Sigmoid colon (tissue), 7 donors: ENCODE data around the gene BCKDK. TPM values are rescaled to one million over a fixed set of nuclear protein-coding genes. Genes with fewer than 3 reads are reported as not detected.

Source experiments
- DNase-seq: peaks from one replicate; pipeline ENCODE4 v3.0.0-alpha.2; 2019
- H3K27ac ChIP-seq, 4 donors: fragments of 200-600 bp; sonication (generic); one replicate each; pipeline ENCODE4 v1.5.1; 2016 to 2019; ENCODE audit warnings: mild to moderate bottlenecking in 1 of 4
- H3K27me3 ChIP-seq, 3 donors: fragments of 200-600 bp; sonication (generic); one replicate each; pipeline ENCODE4 v1.5.1; 2019; ENCODE audit warnings: mild to moderate bottlenecking in 1 of 3
- H3K36me3 ChIP-seq, 4 donors: fragments of 200-600 bp; sonication (generic); one replicate each; pipeline ENCODE4 v1.5.1; 2016 to 2019
- H3K4me1 ChIP-seq, 4 donors: fragments of 200-600 bp; sonication (generic); one replicate each; pipeline ENCODE4 v1.5.1; 2017 to 2019
- H3K4me3 ChIP-seq, 4 donors: fragments of 200-600 bp; sonication (generic); one replicate each; pipeline ENCODE4 v1.5.1; 2017 to 2019; ENCODE audit warnings: mild to moderate bottlenecking in 2 of 4, moderate library complexity in 1 of 4
- H3K9me3 ChIP-seq, 4 donors: fragments of 200-600 bp in 3 of 4; sonication (generic) in 3 of 4; one replicate each; pipeline versions ENCODE4 v1.5.1 to v1.6.1; 2013 to 2019
- EP300 ChIP-seq, 4 donors: sonication (generic); formaldehyde crosslinking; IDR thresholded peaks; one replicate each; pipeline ENCODE4 v1.6.1; 2017; ENCODE audit warnings: antibody characterized with exemption in 4 of 4
- POLR2A ChIP-seq, 2 donors: fragments of 450-650 bp; IDR thresholded peaks; one replicate each; pipeline ENCODE4 v1.6.1; 2016; ENCODE audit warnings: antibody characterized with exemption in 2 of 2, mild to moderate bottlenecking in 2 of 2, moderate library complexity in 2 of 2
- POLR2AphosphoS5 ChIP-seq, 4 donors: sonication (generic); formaldehyde crosslinking; IDR thresholded peaks; one replicate each; pipeline ENCODE4 v1.6.1; 2017; ENCODE audit warnings: antibody characterized with exemption in 4 of 4
- WGBS, 2 donors: extraction: QIAGEN DNeasy Blood & Tissue Kit; methylation state at CpG; one replicate each; pipeline ENCODE4 v1.1.7; 2013; 5-methylcytosine and 5-hydroxymethylcytosine counted together
- intact Hi-C: fragments of 100-400 bp; cut with DNase I; formaldehyde crosslinking; loops from one replicate; pipeline ENCODE4 v1.15.1; 2023
- polyA plus RNA-seq, 3 donors: library from polyadenylated mRNA; stranded (reverse); fragments of 200-250 nt; gene quantifications; one replicate each; pipeline ENCODE4 v1.2.3, GENCODE V29; 2013
- total RNA-seq, 4 donors: library from RNA; depleted of rRNA; stranded (reverse); fragments of >200 nt; gene quantifications; one replicate each; pipeline ENCODE4 v1.1.0, GENCODE V29; 2016
- TF ChIP-seq, protein P1 (sequence below), 4 experiments: fragments of 450-650 bp in 3 of 4; fragments of 200-600 bp in 1 of 4; IDR thresholded peaks; one replicate each; pipeline ENCODE4 v1.5.1; 2016 to 2019; ENCODE audit warnings: antibody characterized with exemption in 4 of 4, mild to moderate bottlenecking in 3 of 4, moderate library complexity in 2 of 4
- donor health status: healthy with polysubstance abuse.
- donor health status: Bipolar disorder and iron deficiency.
- donor health status: healthy.

Gene BCKDK
- total and polyA plus RNA-seq, 7 donors = 21.6 to 42.7 (median 33.2) TPM

- Histone ChIP-seq H3K9me3 (no peaks in the 10 kb centered on the region), H3K27me3 (no peaks in the 10 kb centered on the region), H3K27ac (no peak overlapping the region), H3K36me3 (peaks cover 42 to 53% (median 50%) of the 10 kb centered on the region in 4 donors), H3K4me1 (peaks cover 0 to 31% (median 27%) of the 10 kb centered on the region in 4 donors), H3K4me3 (no peak overlapping the region)
- 79 to 85% methylated on average over 16 of the region's 16 CpGs for WGBS, 2 donors
- TF ChIP-seq POLR2AphosphoS5 (IDR thresholded peaks at IDR 0.05) = no peak
- TF ChIP-seq EP300 (IDR thresholded peaks at IDR 0.05) = no peak
- no peak for TF ChIP-seq POLR2A (IDR thresholded peaks at IDR 0.05)
- peak; percentile 58 for DNase-seq
- intact Hi-C loops = no loop called here
These were observed 31.9 kb upstream of the BCKDK start for GRCh38 chr16:31076319-31076718.

DNA sequence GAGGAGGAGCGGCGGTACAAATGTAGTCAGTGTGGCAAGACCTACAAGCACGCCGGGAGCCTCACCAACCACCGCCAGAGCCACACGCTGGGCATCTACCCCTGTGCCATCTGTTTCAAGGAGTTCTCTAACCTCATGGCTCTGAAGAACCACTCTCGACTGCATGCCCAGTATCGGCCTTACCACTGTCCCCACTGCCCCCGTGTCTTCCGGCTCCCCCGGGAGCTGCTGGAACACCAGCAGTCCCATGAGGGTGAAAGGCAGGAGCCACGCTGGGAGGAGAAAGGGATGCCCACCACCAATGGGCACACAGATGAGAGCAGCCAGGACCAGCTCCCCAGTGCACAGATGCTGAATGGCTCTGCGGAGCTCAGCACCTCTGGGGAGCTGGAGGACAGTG, 31.2 kb upstream of the BCKDK start:
- Histone ChIP-seq H3K4me3 (no peak overlapping the region), H3K4me1 (peaks cover 0 to 25% (median 22%) of the 10 kb centered on the region in 4 donors), H3K27me3 (no peaks in the 10 kb centered on the region), H3K27ac (no peak overlapping the region), H3K9me3 (no peaks in the 10 kb centered on the region), H3K36me3 (peaks cover 42 to 59% (median 51%) of the 10 kb centered on the region in 4 donors)
- no peak for DNase-seq
- WGBS, 2 donors = 97% methylated on average over 13 of the region's 13 CpGs
- intact Hi-C loops = no loop called here
- TF ChIP-seq POLR2AphosphoS5 (IDR thresholded peaks at IDR 0.05) (no peak), POLR2A (IDR thresholded peaks at IDR 0.05) (no peak), EP300 (IDR thresholded peaks at IDR 0.05) (no peak)
- TF ChIP-seq, protein P1, sequence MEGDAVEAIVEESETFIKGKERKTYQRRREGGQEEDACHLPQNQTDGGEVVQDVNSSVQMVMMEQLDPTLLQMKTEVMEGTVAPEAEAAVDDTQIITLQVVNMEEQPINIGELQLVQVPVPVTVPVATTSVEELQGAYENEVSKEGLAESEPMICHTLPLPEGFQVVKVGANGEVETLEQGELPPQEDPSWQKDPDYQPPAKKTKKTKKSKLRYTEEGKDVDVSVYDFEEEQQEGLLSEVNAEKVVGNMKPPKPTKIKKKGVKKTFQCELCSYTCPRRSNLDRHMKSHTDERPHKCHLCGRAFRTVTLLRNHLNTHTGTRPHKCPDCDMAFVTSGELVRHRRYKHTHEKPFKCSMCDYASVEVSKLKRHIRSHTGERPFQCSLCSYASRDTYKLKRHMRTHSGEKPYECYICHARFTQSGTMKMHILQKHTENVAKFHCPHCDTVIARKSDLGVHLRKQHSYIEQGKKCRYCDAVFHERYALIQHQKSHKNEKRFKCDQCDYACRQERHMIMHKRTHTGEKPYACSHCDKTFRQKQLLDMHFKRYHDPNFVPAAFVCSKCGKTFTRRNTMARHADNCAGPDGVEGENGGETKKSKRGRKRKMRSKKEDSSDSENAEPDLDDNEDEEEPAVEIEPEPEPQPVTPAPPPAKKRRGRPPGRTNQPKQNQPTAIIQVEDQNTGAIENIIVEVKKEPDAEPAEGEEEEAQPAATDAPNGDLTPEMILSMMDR (IDR thresholded peaks at IDR 0.05) = no peak

DNA sequence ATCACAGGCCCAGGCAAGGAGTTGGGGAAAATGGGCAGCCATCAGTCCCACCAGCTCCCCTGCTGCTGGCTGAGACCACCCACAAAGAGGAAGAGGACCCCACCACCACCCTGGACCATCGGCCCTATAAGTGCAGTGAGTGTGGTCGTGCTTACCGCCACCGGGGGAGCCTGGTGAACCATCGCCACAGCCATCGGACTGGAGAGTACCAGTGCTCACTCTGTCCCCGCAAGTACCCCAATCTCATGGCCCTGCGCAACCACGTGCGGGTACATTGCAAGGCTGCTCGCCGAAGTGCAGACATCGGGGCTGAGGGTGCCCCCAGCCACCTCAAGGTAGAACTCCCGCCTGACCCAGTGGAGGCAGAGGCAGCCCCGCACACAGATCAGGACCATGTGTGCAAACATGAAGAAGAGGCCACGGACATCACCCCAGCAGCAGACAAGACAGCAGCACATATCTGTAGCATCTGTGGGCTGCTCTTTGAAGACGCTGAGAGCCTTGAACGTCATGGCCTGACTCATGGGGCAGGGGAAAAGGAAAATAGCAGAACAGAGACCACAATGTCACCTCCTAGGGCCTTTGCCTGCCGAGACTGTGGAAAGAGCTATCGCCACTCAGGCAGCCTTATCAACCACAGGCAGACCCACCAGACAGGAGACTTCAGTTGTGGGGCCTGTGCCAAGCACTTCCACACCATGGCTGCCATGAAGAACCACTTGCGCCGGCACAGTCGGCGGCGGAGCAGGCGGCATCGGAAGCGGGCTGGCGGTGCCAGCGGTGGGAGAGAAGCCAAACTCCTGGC, 30.4 kb upstream of the BCKDK start:
- H3K9me3 ChIP-seq = no peaks in the 10 kb centered on the region
- peaks cover 42 to 67% (median 54%) of the 10 kb centered on the region in 4 donors for H3K36me3 ChIP-seq
- peak; percentile 59 for DNase-seq
- H3K27me3 ChIP-seq = no peaks in the 10 kb centered on the region
- intact Hi-C loops = no loop called here
- H3K27ac ChIP-seq = no peak overlapping the region
- H3K4me1 ChIP-seq = peaks cover 0 to 17% (median 14%) of the 10 kb centered on the region in 4 donors
- TF ChIP-seq EP300 (IDR thresholded peaks at IDR 0.05) (no peak), POLR2A (IDR thresholded peaks at IDR 0.05) (no peak), POLR2AphosphoS5 (IDR thresholded peaks at IDR 0.05) (no peak)
- TF ChIP-seq, protein P1 (IDR thresholded peaks at IDR 0.05) = no peak
- H3K4me3 ChIP-seq = no peak overlapping the region
- 95 to 96% methylated on average over 30 of the region's 30 CpGs for WGBS, 2 donors

- peak; percentile 59 for DNase-seq
- Histone ChIP-seq H3K4me3 (no peak overlapping the region), H3K27ac (no peak overlapping the region), H3K27me3 (no peaks in the 10 kb centered on the region), H3K4me1 (peaks cover 0 to 15% (median 12%) of the 10 kb centered on the region in 4 donors), H3K36me3 (peaks cover 47 to 77% (median 55%) of the 10 kb centered on the region in 4 donors), H3K9me3 (no peaks in the 10 kb centered on the region)
- TF ChIP-seq, protein P1 (IDR thresholded peaks at IDR 0.05) = no peak
- no peak for TF ChIP-seq POLR2A (IDR thresholded peaks at IDR 0.05)
- TF ChIP-seq POLR2AphosphoS5 (IDR thresholded peaks at IDR 0.05) = no peak
- no peak for TF ChIP-seq EP300 (IDR thresholded peaks at IDR 0.05)
- intact Hi-C loops = no loop called here
- WGBS, 2 donors = 94 to 95% methylated on average over 15 of the region's 15 CpGs
These were observed 29.4 kb upstream of the BCKDK start for GRCh38 chr16:31078597-31079341.
